Cardiac muscle cell (in vitro differentiated cells and primary cell): ENCODE results near the gene SLC27A2. TPM values are rescaled to one million over a fixed set of nuclear protein-coding genes. Genes with fewer than 3 reads are reported as not detected.

Experiments used
- DNase-seq, 2 donors: peaks; one replicate each; pipeline versions ENCODE4 v3.0.0 to v3.0.0-alpha.2; 2010 to 2017; ENCODE audit warnings: low read depth in 1 of 2, low spot score in 1 of 2
- H3K27ac ChIP-seq: fragments of 200-600 bp; sonication (generic); 2 replicates; pipeline ENCODE4 v1.5.1; 2016
- H3K27me3 ChIP-seq: fragments of 200-600 bp; sonication (generic); 2 replicates; pipeline ENCODE4 v1.6.0; 2016; ENCODE audit warnings: control low read depth
- H3K36me3 ChIP-seq: fragments of 200-600 bp; sonication (generic); 2 replicates; pipeline ENCODE4 v1.5.1; 2016; ENCODE audit warnings: control low read depth
- H3K4me1 ChIP-seq: fragments of 200-600 bp; sonication (generic); 2 replicates; pipeline ENCODE4 v1.8.1; 2017; ENCODE audit warnings: low read depth, mild to moderate bottlenecking, mixed run types
- H3K4me3 ChIP-seq: fragments of 200-600 bp; sonication (generic); 2 replicates; pipeline ENCODE4 v1.5.1; 2016; ENCODE audit warnings: mild to moderate bottlenecking
- H3K9me3 ChIP-seq: fragments of 200-600 bp; sonication (generic); 2 replicates; pipeline ENCODE4 v1.5.1; 2017; ENCODE audit warnings: low read depth, mild to moderate bottlenecking, control low read depth
- polyA plus RNA-seq: library from polyadenylated mRNA; unstranded; fragments of >200 nt; fragmentation: Nextera tagmentation; extraction: Ambion mirVana; gene quantifications from 2 replicates; pipeline ENCODE4 v1.2.1, GENCODE V29; 2016
- total RNA-seq: library from RNA; depleted of rRNA; stranded (reverse); fragments of >200 nt; gene quantifications from 2 replicates; pipeline ENCODE4 v1.2.3, GENCODE V29; 2016
- TF ChIP-seq, protein P1 (sequence below): IDR thresholded peaks from 2 replicates; pipeline ENCODE4 v1.5.1; 2012; ENCODE audit warnings: low read depth, mild to moderate bottlenecking, low read length

Gene SLC27A2
- total and polyA plus RNA-seq, 2 experiments from 2014 or later = not detected

DNA sequence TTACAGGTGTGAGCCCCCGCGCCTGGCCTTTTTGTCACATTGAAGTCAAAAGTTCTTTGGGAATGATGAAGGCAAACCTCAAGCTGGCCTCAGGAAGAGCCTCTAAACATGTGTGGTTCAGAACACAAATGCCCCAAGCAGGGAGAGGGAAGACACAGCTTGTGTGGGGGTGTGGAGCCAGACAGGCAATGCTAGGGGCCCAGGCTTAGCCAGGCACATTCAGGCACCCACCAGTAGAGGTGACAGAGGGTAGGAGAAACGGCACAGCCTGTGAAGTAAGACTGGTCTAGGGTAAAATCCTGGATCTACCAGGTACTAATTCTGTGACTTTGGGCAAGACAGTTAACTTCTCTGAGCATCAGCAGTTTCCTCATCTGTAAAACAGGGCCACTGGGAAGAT is 80.0 kb downstream of the SLC27A2 start:
- no peak for DNase-seq
- Histone ChIP-seq H3K27me3 (peaks cover 66% of the 10 kb centered on the region), H3K4me3 (no peak overlapping the region), H3K27ac (no peak overlapping the region), H3K4me1 (no peaks in the 10 kb centered on the region), H3K9me3 (no peaks in the 10 kb centered on the region), H3K36me3 (no peaks in the 10 kb centered on the region)
- TF ChIP-seq, protein P1, sequence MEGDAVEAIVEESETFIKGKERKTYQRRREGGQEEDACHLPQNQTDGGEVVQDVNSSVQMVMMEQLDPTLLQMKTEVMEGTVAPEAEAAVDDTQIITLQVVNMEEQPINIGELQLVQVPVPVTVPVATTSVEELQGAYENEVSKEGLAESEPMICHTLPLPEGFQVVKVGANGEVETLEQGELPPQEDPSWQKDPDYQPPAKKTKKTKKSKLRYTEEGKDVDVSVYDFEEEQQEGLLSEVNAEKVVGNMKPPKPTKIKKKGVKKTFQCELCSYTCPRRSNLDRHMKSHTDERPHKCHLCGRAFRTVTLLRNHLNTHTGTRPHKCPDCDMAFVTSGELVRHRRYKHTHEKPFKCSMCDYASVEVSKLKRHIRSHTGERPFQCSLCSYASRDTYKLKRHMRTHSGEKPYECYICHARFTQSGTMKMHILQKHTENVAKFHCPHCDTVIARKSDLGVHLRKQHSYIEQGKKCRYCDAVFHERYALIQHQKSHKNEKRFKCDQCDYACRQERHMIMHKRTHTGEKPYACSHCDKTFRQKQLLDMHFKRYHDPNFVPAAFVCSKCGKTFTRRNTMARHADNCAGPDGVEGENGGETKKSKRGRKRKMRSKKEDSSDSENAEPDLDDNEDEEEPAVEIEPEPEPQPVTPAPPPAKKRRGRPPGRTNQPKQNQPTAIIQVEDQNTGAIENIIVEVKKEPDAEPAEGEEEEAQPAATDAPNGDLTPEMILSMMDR = no peak

DNA sequence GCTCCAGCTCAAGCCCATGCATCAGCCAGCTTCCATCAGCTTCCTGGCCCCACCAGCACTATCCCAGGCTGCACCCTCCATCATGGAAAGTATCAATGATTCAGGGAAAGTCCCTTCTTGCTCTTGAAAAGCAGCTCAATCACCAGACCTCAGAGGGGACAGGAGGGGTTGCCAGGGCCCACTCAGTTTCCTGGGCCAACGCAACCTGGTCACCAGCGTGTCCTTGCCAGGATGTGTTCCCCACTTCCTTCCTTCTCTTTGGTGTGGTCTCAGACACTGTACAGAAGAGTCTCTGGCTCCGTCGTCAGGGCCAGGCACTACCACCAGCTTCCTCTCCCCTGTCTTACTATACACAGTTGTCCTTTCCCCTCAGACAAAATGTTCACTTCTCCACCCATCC is 80.5 kb downstream of the SLC27A2 start:
- no peak overlapping the region for H3K4me3 ChIP-seq
- no peaks in the 10 kb centered on the region for H3K4me1 ChIP-seq
- DNase-seq = no peak
- peaks cover 66% of the 10 kb centered on the region for H3K27me3 ChIP-seq
- H3K27ac ChIP-seq = no peak overlapping the region
- H3K36me3 ChIP-seq = no peaks in the 10 kb centered on the region
- TF ChIP-seq, protein P1 = no peak
- no peaks in the 10 kb centered on the region for H3K9me3 ChIP-seq

DNA sequence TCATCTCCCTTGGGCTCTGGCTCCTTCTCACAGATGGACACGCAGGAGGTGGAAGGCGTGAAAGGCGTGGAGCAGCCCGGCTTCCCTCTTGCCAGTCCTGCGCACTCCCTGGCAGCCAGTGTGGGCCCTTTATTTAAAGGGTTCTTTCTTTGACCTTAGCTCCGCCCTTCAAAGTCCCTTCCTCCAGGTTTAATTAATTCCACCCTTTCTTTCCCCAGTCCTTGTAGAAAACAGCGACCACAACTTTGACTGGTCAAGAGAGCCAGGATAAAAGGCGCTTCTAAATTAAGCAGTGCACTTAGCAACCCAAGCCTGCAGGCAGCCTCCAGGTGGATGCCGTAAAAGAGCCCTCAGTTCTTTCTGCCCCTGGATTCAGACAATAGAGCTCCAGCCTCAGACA is 83.6 kb downstream of the SLC27A2 start, which contains the start of gene HDC:
TSS of gene HDC (minus strand) at position 107 of the 400 bp plus-strand sequence. CDS start at position 4, 103 bp downstream.
- peak in 1 of 2 donors; percentile 25 for DNase-seq
- Histone ChIP-seq H3K9me3 (no peaks in the 10 kb centered on the region), H3K27ac (no peak within 1 kb of the TSS), H3K4me3 (no peak within 1 kb of the TSS), H3K4me1 (no peaks in the 10 kb centered on the region), H3K27me3 (peaks cover 58% of the 10 kb centered on the region), H3K36me3 (no peaks in the 10 kb centered on the region)
- TF ChIP-seq, protein P1 = no peak

DNA sequence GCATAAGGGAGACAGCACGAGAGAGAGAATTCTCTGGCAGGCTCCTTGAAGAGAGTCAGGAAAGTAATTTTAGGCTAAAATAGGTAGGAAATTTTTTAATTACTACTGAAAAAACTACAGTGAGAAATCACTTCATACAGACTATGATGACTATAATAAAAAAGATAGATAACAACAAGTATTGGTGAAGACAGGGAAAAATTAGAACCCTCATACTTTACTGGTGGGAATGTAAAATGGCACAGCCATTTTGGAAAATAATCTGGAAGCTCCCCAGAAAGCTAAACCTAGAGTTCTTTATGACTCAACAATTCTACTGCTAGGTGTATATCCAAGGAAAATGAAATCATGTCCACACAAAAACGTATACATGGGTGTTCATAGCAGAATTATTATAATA is 85.6 kb downstream of the SLC27A2 start:
- Histone ChIP-seq H3K27ac (no peak overlapping the region), H3K4me1 (no peaks in the 10 kb centered on the region), H3K27me3 (peaks cover 49% of the 10 kb centered on the region), H3K36me3 (no peaks in the 10 kb centered on the region), H3K9me3 (no peaks in the 10 kb centered on the region), H3K4me3 (no peak overlapping the region)
- TF ChIP-seq, protein P1 = no peak
- DNase-seq = no peak

DNA sequence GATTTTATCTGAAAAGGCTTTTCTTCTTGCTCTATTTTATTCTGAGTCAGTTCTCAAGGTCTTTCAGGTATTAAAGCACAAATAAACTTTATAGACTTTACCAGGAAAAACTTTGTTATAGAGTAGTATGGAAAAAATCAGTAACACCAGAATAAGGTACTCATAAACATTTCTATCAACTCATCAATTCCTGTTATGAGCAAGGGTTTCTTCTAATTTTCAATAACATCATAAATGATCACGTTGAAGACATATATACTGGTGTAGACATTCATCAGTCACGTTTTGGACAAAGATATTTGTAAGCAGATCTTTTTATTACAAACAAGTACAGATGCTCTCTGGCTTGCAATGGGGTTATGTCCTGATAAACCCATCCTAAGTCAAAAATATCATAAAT is 93.1 kb downstream of the SLC27A2 start:
- Histone ChIP-seq H3K4me3 (no peak overlapping the region), H3K27ac (no peak overlapping the region), H3K9me3 (no peaks in the 10 kb centered on the region), H3K27me3 (peaks cover 3% of the 10 kb centered on the region), H3K36me3 (no peaks in the 10 kb centered on the region), H3K4me1 (no peaks in the 10 kb centered on the region)
- TF ChIP-seq, protein P1 = no peak
- no peak for DNase-seq

DNA sequence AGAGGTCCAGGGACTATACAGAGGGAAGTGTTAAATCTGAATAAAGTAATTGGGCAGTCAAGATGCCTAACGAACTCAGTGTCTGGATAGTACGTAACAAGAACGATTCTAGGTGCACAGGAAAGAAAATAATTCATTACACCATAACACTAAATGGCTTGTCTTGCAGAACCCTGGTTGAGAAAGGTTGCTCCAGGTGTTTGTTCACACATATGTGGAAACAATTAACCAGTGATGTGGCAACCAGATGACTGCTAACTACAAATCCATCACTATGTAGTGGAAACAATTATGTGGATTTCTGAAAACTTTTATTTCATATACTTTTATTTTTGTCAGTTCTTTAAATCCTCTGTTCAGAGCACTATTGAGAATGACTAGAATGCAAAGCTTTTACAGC is 93.9 kb downstream of the SLC27A2 start:
- H3K36me3 ChIP-seq = no peaks in the 10 kb centered on the region
- H3K4me3 ChIP-seq = no peak overlapping the region
- no peaks in the 10 kb centered on the region for H3K4me1 ChIP-seq
- TF ChIP-seq, protein P1 = no peak
- no peaks in the 10 kb centered on the region for H3K27me3 ChIP-seq
- no peaks in the 10 kb centered on the region for H3K9me3 ChIP-seq
- H3K27ac ChIP-seq = no peak overlapping the region
- no peak for DNase-seq
